GM10266 (cell line): ENCODE data around the gene GLB1L2.

Experiments
- DNase-seq: peaks from one replicate; pipeline ENCODE4 v3.0.0; 2012; ENCODE audit errors: extremely low spot score
- CTCF ChIP-seq: IDR thresholded peaks from 2 replicates; pipeline ENCODE4 v1.5.1; 2012; ENCODE audit warnings: mild to moderate bottlenecking, low read depth; ENCODE audit not compliant: control insufficient read depth, insufficient read depth; ENCODE audit errors: missing control alignments

The GLB1L2 gene

GRCh38 chr11:134370526-134371435 is 39.0 kb downstream of the GLB1L2 start:
- no peak for DNase-seq
- TF ChIP-seq CTCF, result no peak

- TF ChIP-seq CTCF, result no peak
- DNase-seq, result no peak
Measured at GRCh38 chr11:134371436-134372185, 39.8 kb downstream of the GLB1L2 start.

- no peak for TF ChIP-seq CTCF
- no peak for DNase-seq
Measured at GRCh38 chr11:134372536-134372935, 40.7 kb downstream of the GLB1L2 start.

- no peak for TF ChIP-seq CTCF
- no peak for DNase-seq
Measured at GRCh38 chr11:134372961-134373360, 41.2 kb downstream of the GLB1L2 start.

- DNase-seq, result no peak
- no peak for TF ChIP-seq CTCF
Measured at GRCh38 chr11:134373591-134374052, 41.8 kb downstream of the GLB1L2 start.

GRCh38 chr11:134374171-134374570 is 42.4 kb downstream of the GLB1L2 start:
- TF ChIP-seq CTCF, result no peak
- no peak for DNase-seq
